Caco-2 (cell line): ENCODE data around the gene RAB9A. TPM values are rescaled to one million over a fixed set of nuclear protein-coding genes. Genes with fewer than 3 reads are reported as not detected.

ENCODE experiments used
- BruUV-seq: library from RNA; stranded (reverse); fragments of 400-500 nt; replicated peaks from 2 replicates; lab custom pipeline; 2021; lab: Mats Ljungman, UMichigan
- CTCF ChIA-PET: fragments of 300-600 bp; sonication (Branson Sonifier 250); formaldehyde crosslinking; loops from one replicate; lab custom pipeline; 2022; ENCODE audit warnings: antibody characterized with exemption; lab: Charles Lee
- POLR2A ChIA-PET: fragments of 300-600 bp; sonication (Branson Sonifier 250); formaldehyde crosslinking; loops from one replicate; lab custom pipeline; 2022; ENCODE audit warnings: antibody characterized with exemption; lab: Charles Lee
- DNase-seq, 2 experiments: peaks; one replicate each; pipeline versions ENCODE4 v3.0.0 to v3.0.0-alpha.2; 2020 to 2022
- H3K27me3 ChIP-seq: replicated peaks from 2 replicates; pipeline ENCODE4 v1.6.0; 2011; ENCODE audit warnings: low read length; ENCODE audit not compliant: control insufficient read depth, insufficient read depth
- H3K36me3 ChIP-seq: 2 replicates; pipeline ENCODE4 v1.5.1; 2011; ENCODE audit warnings: low read length; ENCODE audit not compliant: control insufficient read depth, insufficient read depth
- H3K4me1 ChIP-seq: fragments of 250-450 bp; sonication (Bioruptor Pico); 2 replicates; pipeline ENCODE4 v1.5.1; 2020; ENCODE audit warnings: mild to moderate bottlenecking
- H3K4me3 ChIP-seq: 2 replicates; pipeline ENCODE4 v1.5.1; 2011; ENCODE audit warnings: low read depth, mild to moderate bottlenecking, control low read depth, low read length
- H3K9me3 ChIP-seq: fragments of 250-450 bp; sonication (Bioruptor Pico); 2 replicates; pipeline ENCODE4 v1.5.1; 2020; ENCODE audit warnings: mild to moderate bottlenecking, moderate library complexity
- H3K27ac Mint-ChIP-seq: one replicate; pipeline ENCODE4 v1.8.0; 2022; ENCODE audit warnings: mixed read lengths; ENCODE audit not compliant: unreplicated experiment
- H3K27me3 Mint-ChIP-seq: one replicate; pipeline ENCODE4 v1.8.0; 2022; ENCODE audit warnings: mixed read lengths; ENCODE audit not compliant: insufficient read depth, unreplicated experiment
- H3K36me3 Mint-ChIP-seq: one replicate; pipeline ENCODE4 v1.8.0; 2022; ENCODE audit warnings: mild to moderate bottlenecking, mixed read lengths; ENCODE audit not compliant: insufficient read depth, unreplicated experiment
- H3K4me1 Mint-ChIP-seq: one replicate; pipeline ENCODE4 v1.8.0; 2022; ENCODE audit warnings: low read depth, mixed read lengths; ENCODE audit not compliant: unreplicated experiment
- H3K4me3 Mint-ChIP-seq: one replicate; pipeline ENCODE4 v1.8.0; 2022; ENCODE audit warnings: mild to moderate bottlenecking, moderate library complexity, mixed read lengths; ENCODE audit not compliant: unreplicated experiment
- H3K9me3 Mint-ChIP-seq: one replicate; pipeline ENCODE4 v1.8.0; 2022; ENCODE audit warnings: mixed read lengths; ENCODE audit not compliant: unreplicated experiment
- intact Hi-C: fragments of 100-400 bp; cut with micrococcal nuclease; formaldehyde crosslinking; loops from one replicate; pipeline ENCODE4 v1.10.0; 2022; ENCODE audit not compliant: unreplicated experiment
- total RNA-seq: library from RNA; stranded (reverse); gene quantifications from 2 replicates; pipeline ENCODE4 v1.2.3, GENCODE V29; 2022
- TF ChIP-seq, protein P1 (sequence below), 2 experiments: fragments of 200-600 bp in 1 of 2; IDR thresholded peaks; 1 replicate in 1 of 2; 2 replicates in 1 of 2; pipeline versions ENCODE4 v1.5.1 to v1.8.0; 2011 to 2022; ENCODE audit warnings: antibody characterized with exemption in 1 of 2, control low read depth in 1 of 2, inconsistent platforms in 1 of 2, low read depth in 1 of 2, low read length in 1 of 2, mild to moderate bottlenecking in 1 of 2, moderate library complexity in 1 of 2; ENCODE audit not compliant: insufficient read depth in 1 of 2, severe bottlenecking in 1 of 2, unreplicated experiment in 1 of 2

The RAB9A gene
- total RNA-seq, 1 experiment from 2014 or later, result 22.9 TPM

DNA sequence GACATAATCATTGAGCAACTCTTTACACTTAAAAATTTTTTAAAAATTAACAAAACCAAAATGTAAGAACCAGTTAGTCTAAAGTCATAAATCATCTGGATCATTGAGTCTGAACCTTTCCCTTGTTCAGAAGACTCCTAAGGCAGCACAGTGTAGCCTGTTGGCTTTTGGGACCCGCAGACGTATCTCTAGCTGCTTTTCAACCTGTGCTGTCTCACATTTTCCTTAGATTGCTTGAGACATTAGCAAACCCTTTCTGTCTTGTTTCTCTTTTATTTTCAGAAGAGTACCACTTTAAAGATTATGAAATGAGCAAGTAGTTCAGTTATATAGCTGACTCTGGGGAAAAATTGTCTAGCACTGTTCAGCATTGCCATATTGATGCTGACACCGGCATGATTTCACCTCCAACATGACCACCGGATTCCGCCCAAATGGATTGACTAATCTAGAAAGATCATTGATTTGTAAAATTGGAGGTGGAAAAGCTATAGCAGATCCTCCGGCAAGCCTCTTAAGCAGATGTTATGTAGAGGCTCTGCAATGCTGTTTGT lies 27.1 kb upstream of the RAB9A start:
- CTCF ChIA-PET, result no interaction called here
- Histone ChIP-seq H3K4me3 (no peak overlapping the region), H3K4me1 (peaks cover 13% of the 10 kb centered on the region), H3K27me3 (no peaks in the 10 kb centered on the region), H3K36me3 (no peaks in the 10 kb centered on the region), H3K9me3 (no peaks in the 10 kb centered on the region)
- Mint-ChIP-seq H3K4me3 (no peak overlapping the region), H3K9me3 (no peaks in the 10 kb centered on the region), H3K4me1 (peaks cover 4% of the 10 kb centered on the region), H3K27ac (no peak overlapping the region), H3K27me3 (no peaks in the 10 kb centered on the region), H3K36me3 (no peaks in the 10 kb centered on the region)
- BruUV-seq, result no TSS peak
- DNase-seq, result no peak
- intact Hi-C loops, result no loop called here
- POLR2A ChIA-PET, result no interaction called here
- TF ChIP-seq, protein P1, sequence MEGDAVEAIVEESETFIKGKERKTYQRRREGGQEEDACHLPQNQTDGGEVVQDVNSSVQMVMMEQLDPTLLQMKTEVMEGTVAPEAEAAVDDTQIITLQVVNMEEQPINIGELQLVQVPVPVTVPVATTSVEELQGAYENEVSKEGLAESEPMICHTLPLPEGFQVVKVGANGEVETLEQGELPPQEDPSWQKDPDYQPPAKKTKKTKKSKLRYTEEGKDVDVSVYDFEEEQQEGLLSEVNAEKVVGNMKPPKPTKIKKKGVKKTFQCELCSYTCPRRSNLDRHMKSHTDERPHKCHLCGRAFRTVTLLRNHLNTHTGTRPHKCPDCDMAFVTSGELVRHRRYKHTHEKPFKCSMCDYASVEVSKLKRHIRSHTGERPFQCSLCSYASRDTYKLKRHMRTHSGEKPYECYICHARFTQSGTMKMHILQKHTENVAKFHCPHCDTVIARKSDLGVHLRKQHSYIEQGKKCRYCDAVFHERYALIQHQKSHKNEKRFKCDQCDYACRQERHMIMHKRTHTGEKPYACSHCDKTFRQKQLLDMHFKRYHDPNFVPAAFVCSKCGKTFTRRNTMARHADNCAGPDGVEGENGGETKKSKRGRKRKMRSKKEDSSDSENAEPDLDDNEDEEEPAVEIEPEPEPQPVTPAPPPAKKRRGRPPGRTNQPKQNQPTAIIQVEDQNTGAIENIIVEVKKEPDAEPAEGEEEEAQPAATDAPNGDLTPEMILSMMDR (IDR thresholded peaks at IDR 0.05; ENCODE audit: insufficient read depth in 1 of 2, low read depth in 1 of 2, low read length in 1 of 2, severe bottlenecking in 1 of 2, unreplicated experiment in 1 of 2), result no peak

DNA sequence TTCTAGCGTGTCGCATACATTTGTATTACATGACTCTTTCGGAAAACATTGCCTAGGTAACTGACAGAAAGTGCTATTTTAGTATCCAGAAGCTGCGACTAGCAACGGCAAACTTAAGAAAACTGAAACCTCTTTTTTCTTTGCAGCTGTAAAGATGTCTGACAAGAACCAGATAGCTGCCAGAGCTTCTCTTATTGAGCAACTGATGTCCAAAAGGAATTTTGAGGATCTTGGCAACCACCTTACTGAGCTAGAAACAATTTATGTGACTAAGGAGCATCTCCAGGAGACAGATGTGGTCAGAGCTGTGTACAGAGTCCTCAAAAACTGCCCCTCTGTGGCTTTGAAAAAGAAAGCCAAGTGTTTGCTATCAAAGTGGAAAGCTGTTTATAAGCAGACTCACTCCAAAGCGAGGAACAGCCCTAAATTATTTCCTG lies 26.6 kb upstream of the RAB9A start:
- Histone ChIP-seq H3K4me3 (no peak overlapping the region), H3K36me3 (no peaks in the 10 kb centered on the region), H3K9me3 (no peaks in the 10 kb centered on the region), H3K4me1 (peaks cover 13% of the 10 kb centered on the region), H3K27me3 (no peaks in the 10 kb centered on the region)
- intact Hi-C loops, result no loop called here
- no TSS peak for BruUV-seq
- TF ChIP-seq, protein P1 (IDR thresholded peaks at IDR 0.05; ENCODE audit: insufficient read depth in 1 of 2, low read depth in 1 of 2, low read length in 1 of 2, severe bottlenecking in 1 of 2, unreplicated experiment in 1 of 2), result no peak
- Mint-ChIP-seq H3K36me3 (no peaks in the 10 kb centered on the region), H3K9me3 (no peaks in the 10 kb centered on the region), H3K4me3 (no peak overlapping the region), H3K27ac (no peak overlapping the region), H3K27me3 (no peaks in the 10 kb centered on the region), H3K4me1 (peaks cover 4% of the 10 kb centered on the region)
- ChIA-PET CTCF (no interaction called here), POLR2A (no interaction called here)
- no peak for DNase-seq

DNA sequence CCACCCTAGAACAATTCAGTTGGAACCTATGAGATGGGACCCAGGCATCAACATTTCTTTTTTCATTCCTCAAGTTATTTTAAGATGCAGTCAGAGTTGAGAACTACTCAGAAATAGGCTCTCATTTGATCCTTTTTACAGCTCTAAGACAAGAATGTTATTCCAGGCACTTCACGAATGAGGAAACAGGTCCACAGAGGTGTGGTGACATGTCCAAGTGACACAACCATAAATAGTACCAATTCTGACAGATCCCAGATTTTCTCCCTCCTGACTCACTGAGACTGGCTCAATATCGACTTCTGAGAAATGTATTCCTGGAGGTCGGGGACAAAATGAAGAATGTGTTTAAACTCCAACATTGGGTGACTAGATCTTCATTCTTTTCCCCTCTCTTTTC lies 24.9 kb upstream of the RAB9A start:
- BruUV-seq, result no TSS peak
- CTCF ChIA-PET, result no interaction called here
- no peak overlapping the region for H3K4me3 ChIP-seq
- peaks cover 4% of the 10 kb centered on the region for H3K4me1 Mint-ChIP-seq
- no peaks in the 10 kb centered on the region for H3K9me3 ChIP-seq
- peaks cover 21% of the 10 kb centered on the region for H3K4me1 ChIP-seq
- POLR2A ChIA-PET, result no interaction called here
- H3K9me3 Mint-ChIP-seq, result no peaks in the 10 kb centered on the region
- H3K36me3 ChIP-seq, result no peaks in the 10 kb centered on the region
- intact Hi-C loops, result no loop called here
- no peaks in the 10 kb centered on the region for H3K27me3 Mint-ChIP-seq
- no peaks in the 10 kb centered on the region for H3K27me3 ChIP-seq
- DNase-seq, result no peak
- peaks cover 1% of the 10 kb centered on the region for H3K36me3 Mint-ChIP-seq
- H3K4me3 Mint-ChIP-seq, result no peak overlapping the region
- no peak overlapping the region for H3K27ac Mint-ChIP-seq
- TF ChIP-seq, protein P1 (IDR thresholded peaks at IDR 0.05; ENCODE audit: insufficient read depth in 1 of 2, low read depth in 1 of 2, low read length in 1 of 2, severe bottlenecking in 1 of 2, unreplicated experiment in 1 of 2), result no peak
